ENCODE measurements around the gene PAF1. TPM values are rescaled to one million over a fixed set of nuclear protein-coding genes. Genes with fewer than 3 reads are reported as not detected.
A peak's percentile ranks its signal among the peaks of the same experiment; 100 is the strongest.

Gene PAF1
- polyA plus RNA-seq, 2 of the 4 experiments (the other 2 are of a cell fraction): 103 to 110 TPM

GRCh38 chr19:39349326-39349725 is 41.6 kb downstream of the PAF1 start:
- CTCF ChIA-PET: interaction anchor here (0.8 to 3.9 kb wide), 10 partner anchors 8 to 296 kb away, joined by 3 to 18 read pairs (median 4); partner anchors contain the start of genes PLEKHG2 and SAMD4B
- no peak overlapping the region for H3K27ac ChIP-seq

GRCh38 chr19:39347332-39348164 is 43.4 kb downstream of the PAF1 start:
- Histone ChIP-seq H3K4me2 (no peak overlapping the region), H3K4me1 (peaks cover 19% of the 10 kb centered on the region), H3K9me3 (no peaks in the 10 kb centered on the region), H3K27ac (no peak overlapping the region), H3K4me3 (no peak overlapping the region)
- TF ChIP-seq RFX5 (IDR thresholded peaks at IDR 0.05) (no peak), SREBF2 (IDR thresholded peaks at IDR 0.05) (no peak), JUN (IDR thresholded peaks at IDR 0.05) (0 out of 5 replicates have a peak, but pooled peaks of 1 of the 2 experiments have one; percentile 26), RAD21 (conservative IDR thresholded peaks at IDR 0.05 in 1 of 2, IDR thresholded peaks at IDR 0.05 in 1 of 2) (no peak), FOSL2 (IDR thresholded peaks at IDR 0.05) (no peak), FOSL2 (CRISPR knock-in tag; IDR thresholded peaks at IDR 0.05) (no peak), POLR2AphosphoS2 (conservative IDR thresholded peaks at IDR 0.05; ENCODE audit: low read length) (peak; percentile 77; the same call in 1 of the 2 replicates), EHF (CRISPR knock-in tag; IDR thresholded peaks at IDR 0.05) (no peak), EP300 (IDR thresholded peaks at IDR 0.05) (no peak), ZC3H11A (IDR thresholded peaks at IDR 0.05) (no peak), ZNF302 (CRISPR knock-in tag; IDR thresholded peaks at IDR 0.05) (no peak), TFCP2L1 (CRISPR knock-in tag; IDR thresholded peaks at IDR 0.05) (no peak), RCOR1 (IDR thresholded peaks at IDR 0.05; ENCODE audit: low read depth, low read length) (no peak)
- FAIRE-seq (peak; percentile 87), DNase-seq (ENCODE audit: low read depth in 1 of 2, low spot score in 1 of 2) (no peak), ATAC-seq (no peak)
- POLR2A ChIA-PET: interaction anchor here (0.9 to 1.6 kb wide), 2 partner anchors 64 to 88 kb away, joined by 3 to 4 read pairs; partner anchors contain the start of genes PLEKHG2 and RPS16
- CTCF ChIA-PET: interaction anchor here (0.7 to 3.9 kb wide), 9 partner anchors 9 to 385 kb away, joined by 3 to 26 read pairs (median 7); partner anchors contain the start of gene PLEKHG2
- WGBS (ENCODE audit: missing lambda C conversion rate): 95% methylated on average over 4 of the region's 4 CpGs

More at GRCh38 chr19:39349326-39349725, 41.6 kb downstream of the PAF1 start:
- POLR2A ChIA-PET: no interaction called here
- WGBS (ENCODE audit: missing lambda C conversion rate): 91% methylated on average over 4 of the region's 4 CpGs
- DNase-seq (ENCODE audit: low read depth in 1 of 2, low spot score in 1 of 2): no peak
- no peak overlapping the region for H3K4me3 ChIP-seq
- FAIRE-seq: peak; percentile 7
- H3K4me2 ChIP-seq: no peak overlapping the region
- TF ChIP-seq POLR2AphosphoS2 (conservative IDR thresholded peaks at IDR 0.05; ENCODE audit: low read length) (no peak), CHD4 (IDR thresholded peaks at IDR 0.05; ENCODE audit: borderline replicate concordance) (no peak), REST (IDR thresholded peaks at IDR 0.05) (no peak), KDM5A (IDR thresholded peaks at IDR 0.05) (no peak), GATA3 (IDR thresholded peaks at IDR 0.05; ENCODE audit: borderline replicate concordance) (no peak), TP53 (CRISPR knock-in tag; IDR thresholded peaks at IDR 0.05) (no peak)
- no peak; a peak in 1 of 6 replicates for ATAC-seq
- no peaks in the 10 kb centered on the region for H3K9me3 ChIP-seq
- H3K4me1 ChIP-seq: peaks cover 7% of the 10 kb centered on the region; the same call in 1 of the 3 replicates

- TF ChIP-seq SMC3 (IDR thresholded peaks at IDR 0.05) (0 out of 3 replicates have a peak, but pooled peaks have one; percentile 9), FOSL2 (IDR thresholded peaks at IDR 0.05) (no peak), FOSL2 (CRISPR knock-in tag; IDR thresholded peaks at IDR 0.05) (no peak), CBX8 (IDR thresholded peaks at IDR 0.05) (no peak)
- Histone ChIP-seq H3K4me1 (peaks cover 20% of the 10 kb centered on the region), H3K9me3 (no peaks in the 10 kb centered on the region), H3K4me3 (no peak overlapping the region), H3K27ac (no peak overlapping the region), H3K4me2 (no peak overlapping the region)
- FAIRE-seq: no peak
- WGBS (ENCODE audit: missing lambda C conversion rate): 91% methylated on average over 1 of the region's 1 CpG
- ATAC-seq: no peak
- ChIA-PET POLR2A (interaction anchor here (0.5 to 1.6 kb wide), 3 partner anchors 45 to 85 kb away, joined by 3 to 4 read pairs (median 3); partner anchors contain the start of genes PAF1 and PLEKHG2), CTCF (interaction anchor here (1.0 to 2.8 kb wide), 6 partner anchors 10 to 236 kb away, joined by 3 to 26 read pairs (median 8); partner anchors contain the start of gene PLEKHG2)
- no peak for DNase-seq (ENCODE audit: low read depth in 1 of 2, low spot score in 1 of 2)
Measured at GRCh38 chr19:39345956-39346355, 45.0 kb downstream of the PAF1 start.
